ENCODE results near the gene LAMA5. TPM values are rescaled to one million over a fixed set of nuclear protein-coding genes. Genes with fewer than 3 reads are reported as not detected.
A peak's percentile ranks its signal among the peaks of the same experiment; 100 is the strongest.

LAMA5 gene
- total RNA-seq, 1 donor from 2014 or later, result 34.5 TPM

DNA sequence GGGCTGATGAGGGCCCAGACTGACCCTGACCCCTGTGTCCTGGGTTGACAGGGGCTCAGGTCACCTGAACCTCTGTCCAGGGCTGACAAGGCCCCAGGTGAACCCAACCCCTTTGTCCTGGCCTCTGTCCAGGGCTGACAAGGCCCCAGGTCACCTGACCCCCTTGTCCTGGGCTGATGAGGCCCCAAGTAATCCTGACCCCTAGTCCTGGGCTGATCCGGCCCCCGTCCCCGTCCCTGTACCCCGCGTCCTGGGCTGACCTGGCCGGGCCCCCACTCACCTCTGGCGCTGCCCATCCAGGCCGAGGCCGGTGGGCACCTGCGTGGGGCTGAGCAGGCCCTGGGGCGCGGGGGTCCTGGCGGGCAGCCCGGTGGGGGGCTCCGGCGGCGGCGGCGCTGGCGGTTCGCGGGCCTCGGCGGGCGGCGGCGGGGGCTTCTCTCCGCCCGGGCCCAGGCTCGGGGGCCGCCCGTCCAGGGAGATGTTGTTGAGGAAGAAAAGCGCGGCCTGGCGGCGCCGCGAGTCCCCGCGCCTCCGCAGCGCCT, 39.6 kb upstream of the LAMA5 start:
- H3K36me3 Mint-ChIP-seq (ENCODE audit: low read depth, unreplicated experiment), result no peaks in the 10 kb centered on the region
- H3K4me1 Mint-ChIP-seq (ENCODE audit: unreplicated experiment), result peaks cover 6% of the 10 kb centered on the region
- DNase-seq (ENCODE audit: low spot score), result no peak
- peak overlapping the region; percentile 59 for H3K4me3 Mint-ChIP-seq (ENCODE audit: unreplicated experiment)
- H3K27ac Mint-ChIP-seq (ENCODE audit: unreplicated experiment), result no peak overlapping the region
- H3K9me3 Mint-ChIP-seq (ENCODE audit: unreplicated experiment), result no peaks in the 10 kb centered on the region
- peaks cover 8% of the 10 kb centered on the region for H3K27me3 Mint-ChIP-seq (ENCODE audit: unreplicated experiment)
- no peak for TF ChIP-seq CTCF (IDR thresholded peaks at IDR 0.05; ENCODE audit: unreplicated experiment)

- H3K36me3 Mint-ChIP-seq (ENCODE audit: low read depth, unreplicated experiment), result no peaks in the 10 kb centered on the region
- peaks cover 6% of the 10 kb centered on the region for H3K4me1 Mint-ChIP-seq (ENCODE audit: unreplicated experiment)
- no peak overlapping the region for H3K27ac Mint-ChIP-seq (ENCODE audit: unreplicated experiment)
- H3K9me3 Mint-ChIP-seq (ENCODE audit: unreplicated experiment), result no peaks in the 10 kb centered on the region
- H3K4me3 Mint-ChIP-seq (ENCODE audit: unreplicated experiment), result peak overlapping the region; percentile 69
- peaks cover 8% of the 10 kb centered on the region for H3K27me3 Mint-ChIP-seq (ENCODE audit: unreplicated experiment)
- DNase-seq (ENCODE audit: low spot score), result no peak
- TF ChIP-seq CTCF (IDR thresholded peaks at IDR 0.05; ENCODE audit: unreplicated experiment), result no peak
Observed at GRCh38 chr20:62405981-62406513, 38.9 kb upstream of the LAMA5 start.

DNA sequence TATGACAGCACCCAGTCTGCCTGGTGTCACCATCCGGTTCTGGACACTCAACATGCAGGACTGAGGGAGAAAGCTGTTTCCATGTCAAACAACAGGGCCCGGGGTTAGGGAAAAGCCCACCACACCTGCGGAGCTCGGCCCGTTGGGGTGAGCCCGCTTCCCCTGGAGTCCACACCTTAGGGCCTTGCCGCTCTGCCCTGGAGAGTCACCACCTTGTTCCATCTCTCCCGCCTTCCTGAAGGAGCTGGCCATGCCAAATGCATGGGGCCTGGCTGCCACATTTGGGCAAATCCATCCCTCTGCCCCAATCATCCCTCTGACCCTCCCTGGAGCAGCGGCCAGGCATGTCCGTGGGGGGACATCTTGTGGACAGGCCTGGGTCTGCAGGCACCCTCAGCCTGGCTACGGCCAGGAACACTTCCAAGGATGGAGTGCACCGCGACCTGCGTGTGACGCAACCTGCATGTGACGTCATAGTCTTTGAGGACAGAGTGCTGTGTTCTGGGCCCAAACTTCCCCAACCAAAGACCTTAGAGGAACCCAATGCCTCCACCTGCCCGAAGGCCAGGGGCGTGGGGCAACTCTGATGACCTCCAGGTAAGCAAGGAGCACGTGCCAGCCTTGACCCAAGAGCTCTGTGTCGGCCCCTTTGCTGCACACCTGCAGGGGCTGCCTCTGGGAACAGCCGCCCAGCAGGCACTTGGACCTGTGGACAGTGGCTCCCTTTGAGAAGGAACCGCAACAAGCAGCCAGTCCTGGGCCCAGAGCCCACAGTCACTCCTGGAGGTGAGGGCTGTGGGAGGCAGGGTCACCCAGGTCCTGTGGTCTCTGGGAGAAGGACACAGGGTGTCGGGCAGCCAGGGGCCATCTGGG, 38.2 kb upstream of the LAMA5 start:
- Mint-ChIP-seq H3K36me3 (ENCODE audit: low read depth, unreplicated experiment) (no peaks in the 10 kb centered on the region), H3K4me3 (ENCODE audit: unreplicated experiment) (peak overlapping the region; percentile 69), H3K27me3 (ENCODE audit: unreplicated experiment) (peaks cover 11% of the 10 kb centered on the region), H3K27ac (ENCODE audit: unreplicated experiment) (peak overlapping the region; percentile 42), H3K4me1 (ENCODE audit: unreplicated experiment) (peaks cover 6% of the 10 kb centered on the region), H3K9me3 (ENCODE audit: unreplicated experiment) (no peaks in the 10 kb centered on the region)
- TF ChIP-seq CTCF (IDR thresholded peaks at IDR 0.05; ENCODE audit: unreplicated experiment), result peak; percentile 12
- DNase-seq (ENCODE audit: low spot score), result peak; percentile 60

DNA sequence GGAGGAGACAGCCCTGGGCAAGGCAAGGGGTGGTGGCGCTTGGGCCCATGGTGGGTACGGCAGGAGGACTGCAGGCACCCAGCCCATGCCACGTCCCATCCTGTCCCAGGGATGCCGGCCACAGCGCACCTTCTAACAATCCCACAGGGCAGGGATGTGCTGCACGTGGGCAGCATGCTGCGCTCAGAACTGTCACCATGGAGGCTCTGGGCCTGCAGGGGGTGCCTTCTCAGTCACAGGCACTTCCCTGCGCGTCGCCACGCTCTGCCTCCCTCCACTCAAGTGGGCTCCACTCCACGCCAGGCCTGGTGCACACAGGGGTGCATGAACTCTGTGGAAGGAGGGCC, 37.6 kb upstream of the LAMA5 start:
- TF ChIP-seq CTCF (IDR thresholded peaks at IDR 0.05; ENCODE audit: unreplicated experiment), result no peak
- Mint-ChIP-seq H3K27ac (ENCODE audit: unreplicated experiment) (no peak overlapping the region), H3K4me1 (ENCODE audit: unreplicated experiment) (peaks cover 6% of the 10 kb centered on the region), H3K27me3 (ENCODE audit: unreplicated experiment) (peaks cover 11% of the 10 kb centered on the region), H3K36me3 (ENCODE audit: low read depth, unreplicated experiment) (no peaks in the 10 kb centered on the region), H3K4me3 (ENCODE audit: unreplicated experiment) (no peak overlapping the region), H3K9me3 (ENCODE audit: unreplicated experiment) (no peaks in the 10 kb centered on the region)
- DNase-seq (ENCODE audit: low spot score), result no peak
